Measurements from ENCODE around the gene KRTAP3-3.

DNA sequence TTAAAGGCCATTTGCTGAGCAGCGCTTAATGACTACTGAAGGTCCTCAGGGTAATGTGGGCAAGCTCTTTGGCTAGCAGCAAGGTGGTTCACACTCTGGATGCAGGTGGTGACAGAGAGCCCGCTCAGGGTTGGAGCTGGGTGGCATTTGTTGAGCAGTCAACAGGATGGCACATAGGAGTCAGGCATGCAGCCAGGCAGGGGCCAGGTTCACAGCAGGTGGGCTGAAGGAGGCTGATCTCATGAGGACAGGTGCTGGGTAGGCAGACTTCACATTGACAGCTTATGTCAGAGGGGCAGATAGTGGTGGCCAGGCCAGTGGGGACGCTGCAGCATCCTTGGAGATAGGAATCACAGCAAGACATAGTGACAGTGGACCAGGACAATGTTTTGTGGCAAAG is 10.4 kb upstream of the KRTAP3-3 start:
- TF ChIP-seq, protein P1, sequence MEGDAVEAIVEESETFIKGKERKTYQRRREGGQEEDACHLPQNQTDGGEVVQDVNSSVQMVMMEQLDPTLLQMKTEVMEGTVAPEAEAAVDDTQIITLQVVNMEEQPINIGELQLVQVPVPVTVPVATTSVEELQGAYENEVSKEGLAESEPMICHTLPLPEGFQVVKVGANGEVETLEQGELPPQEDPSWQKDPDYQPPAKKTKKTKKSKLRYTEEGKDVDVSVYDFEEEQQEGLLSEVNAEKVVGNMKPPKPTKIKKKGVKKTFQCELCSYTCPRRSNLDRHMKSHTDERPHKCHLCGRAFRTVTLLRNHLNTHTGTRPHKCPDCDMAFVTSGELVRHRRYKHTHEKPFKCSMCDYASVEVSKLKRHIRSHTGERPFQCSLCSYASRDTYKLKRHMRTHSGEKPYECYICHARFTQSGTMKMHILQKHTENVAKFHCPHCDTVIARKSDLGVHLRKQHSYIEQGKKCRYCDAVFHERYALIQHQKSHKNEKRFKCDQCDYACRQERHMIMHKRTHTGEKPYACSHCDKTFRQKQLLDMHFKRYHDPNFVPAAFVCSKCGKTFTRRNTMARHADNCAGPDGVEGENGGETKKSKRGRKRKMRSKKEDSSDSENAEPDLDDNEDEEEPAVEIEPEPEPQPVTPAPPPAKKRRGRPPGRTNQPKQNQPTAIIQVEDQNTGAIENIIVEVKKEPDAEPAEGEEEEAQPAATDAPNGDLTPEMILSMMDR (IDR thresholded peaks at IDR 0.05; ENCODE audit: low read depth, low read length) = no peak
- TF ChIP-seq POLR2A (IDR thresholded peaks at IDR 0.05; ENCODE audit: extremely low read depth, insufficient read length) (no peak), MAX (IDR thresholded peaks at IDR 0.05; ENCODE audit: low read depth, low read length) (no peak)

All from NB4 (cell line).